K562 (cell line): Measurements from ENCODE around the gene MTHFD2. TPM values are rescaled to one million over a fixed set of nuclear protein-coding genes. Genes with fewer than 3 reads are reported as not detected.

Experiments
- CEBPB ChIP-seq: fragments of 450-650 bp; IDR thresholded peaks from 2 replicates; pipeline ENCODE4 v1.6.1; 2016; ENCODE audit warnings: missing genetic modification characterization, missing compliant biosample characterization
- EP300 ChIP-seq: IDR thresholded peaks from 2 replicates; pipeline ENCODE4 v1.6.1; 2012; ENCODE audit warnings: low read length, improper control_type of control experiment
- FOSL1 ChIP-seq: fragments of 200-800 bp; sonication (Bioruptor generic); conservative IDR thresholded peaks from 2 replicates; pipeline ENCODE4 v1.6.1; 2016; ENCODE audit warnings: missing genetic modification characterization, missing compliant biosample characterization
- HOXB6 ChIP-seq: fragments of 250-450 bp; sonication (Bioruptor Pico); IDR thresholded peaks from 2 replicates; pipeline ENCODE4 v1.5.1; 2022; ENCODE audit warnings: mild to moderate bottlenecking, borderline replicate concordance
- MAFF ChIP-seq: IDR thresholded peaks from 2 replicates; pipeline ENCODE4 v1.6.1; 2012; ENCODE audit warnings: low read length, improper control_type of control experiment
- MAFG ChIP-seq: fragments of 450-650 bp; conservative IDR thresholded peaks from 2 replicates; pipeline ENCODE4 v1.6.1; 2016; ENCODE audit warnings: missing genetic modification characterization, missing compliant biosample characterization
- MYBL2 ChIP-seq, 2 experiments: fragments of 450-650 bp in 1 of 2; sonication (generic) in 1 of 2; formaldehyde crosslinking in 1 of 2; IDR thresholded peaks; 2 replicates each; pipeline versions ENCODE4 v1.6.1 to v1.8.1; 2017 to 2022; ENCODE audit warnings: borderline replicate concordance in 1 of 2, inconsistent platforms in 1 of 2, low read depth in 1 of 2, mild to moderate bottlenecking in 1 of 2, missing genetic modification reagents in 1 of 2, moderate library complexity in 1 of 2
- POU5F1 ChIP-seq: fragments of 150-350 bp; IDR thresholded peaks from 2 replicates; pipeline ENCODE4 v1.6.1; 2014; ENCODE audit warnings: borderline replicate concordance, low read length, low read depth, mild to moderate bottlenecking; ENCODE audit not compliant: partially characterized antibody
- RHOXF2B ChIP-seq: fragments of 250-450 bp; sonication (Bioruptor Pico); conservative IDR thresholded peaks from 2 replicates; pipeline ENCODE4 v1.5.1; 2021
- SMARCA4 ChIP-seq: fragments of 450-650 bp; IDR thresholded peaks from 2 replicates; pipeline ENCODE4 v1.6.1; 2016
- SP1 ChIP-seq: sonication (generic); formaldehyde crosslinking; IDR thresholded peaks from 2 replicates; pipeline ENCODE4 v1.8.1; 2022; ENCODE audit warnings: mild to moderate bottlenecking, missing genetic modification reagents
- TAL1 ChIP-seq: fragments of 450-650 bp; IDR thresholded peaks from 2 replicates; pipeline ENCODE4 v1.6.1; 2016; ENCODE audit warnings: mild to moderate bottlenecking
- TCF3 ChIP-seq: sonication (generic); formaldehyde crosslinking; IDR thresholded peaks from 2 replicates; pipeline ENCODE4 v1.4.0; 2020; ENCODE audit warnings: mild to moderate bottlenecking, missing genetic modification reagents
- TFAM ChIP-seq: fragments of 250-450 bp; sonication (Bioruptor Pico); conservative IDR thresholded peaks from 2 replicates; pipeline ENCODE4 v1.5.0; 2021; ENCODE audit warnings: mild to moderate bottlenecking, moderate library complexity
- ZNF79 ChIP-seq: fragments of 250-450 bp; sonication (Bioruptor Pico); IDR thresholded peaks from 2 replicates; pipeline ENCODE4 v1.4.0; 2020; ENCODE audit warnings: low read depth, mild to moderate bottlenecking, moderate library complexity
- polyA plus RNA-seq, 8 experiments: library from polyadenylated mRNA; depleted of rRNA in 4 of 8; stranded (reverse) in 5 of 8; unstranded in 3 of 8; fragments of >200 nt; fragmentation: Nextera tagmentation in 2 of 8; fragmentation: Illumina TruSeq in 1 of 8; extraction: Ambion mirVana in 2 of 8; extraction: Trizol in 1 of 8; gene quantifications; 2 replicates each; pipeline versions ENCODE4 v1.2.1 to v1.2.3, GENCODE V29; 2011 to 2014; ENCODE audit warnings: inconsistent platforms in 1 of 8, missing spikeins in 1 of 8
- total RNA-seq, 7 experiments: library from RNA; depleted of rRNA in 6 of 7; stranded (reverse); fragments of >200 nt in 6 of 7; fragmentation: Illumina TruSeq in 2 of 7; extraction: Trizol in 2 of 7; gene quantifications; 2 replicates each; pipeline versions ENCODE4 v1.2.1 to v1.2.3, GENCODE V29; 2011 to 2021; ENCODE audit warnings: low replicate concordance in 1 of 7
- TF ChIP-seq, protein P1 (sequence below), 2 experiments: fragments of 250-450 bp in 1 of 2; fragments of 450-650 bp in 1 of 2; sonication (Bioruptor Pico) in 1 of 2; IDR thresholded peaks; 2 replicates each; pipeline versions ENCODE4 v1.6.1 to v1.8.0; 2016 to 2021; ENCODE audit warnings: mild to moderate bottlenecking in 2 of 2, moderate library complexity in 2 of 2, missing compliant biosample characterization in 1 of 2, missing genetic modification characterization in 1 of 2
- TF ChIP-seq, protein P2 (sequence below), 2 experiments: fragments of 450-650 bp; IDR thresholded peaks; 2 replicates each; pipeline ENCODE4 v1.6.1; 2018; ENCODE audit warnings: mild to moderate bottlenecking in 2 of 2, low read depth in 1 of 2; ENCODE audit not compliant: partially characterized antibody in 2 of 2
- TF ChIP-seq, protein P3 (sequence below): fragments of 450-650 bp; IDR thresholded peaks from one replicate; pipeline ENCODE4 v1.6.1; 2018; ENCODE audit warnings: mild to moderate bottlenecking, moderate library complexity; ENCODE audit not compliant: partially characterized antibody
- TF ChIP-seq, protein P4 (sequence below): fragments of 250-450 bp; sonication (Bioruptor Pico); IDR thresholded peaks from 2 replicates; pipeline ENCODE4 v1.8.0; 2022; ENCODE audit warnings: inconsistent platforms
- TF ChIP-seq, protein P5 (sequence below): sonication (generic); formaldehyde crosslinking; IDR thresholded peaks from 2 replicates; pipeline ENCODE4 v1.8.0; 2022; ENCODE audit warnings: missing genetic modification reagents, mild to moderate bottlenecking, borderline replicate concordance

Gene MTHFD2
- total and polyA plus RNA-seq, 9 of the 15 experiments (the other 6 are each of a cell fraction or from before 2014, with no cell fraction given), result 113 to 520 (median 234) TPM

DNA sequence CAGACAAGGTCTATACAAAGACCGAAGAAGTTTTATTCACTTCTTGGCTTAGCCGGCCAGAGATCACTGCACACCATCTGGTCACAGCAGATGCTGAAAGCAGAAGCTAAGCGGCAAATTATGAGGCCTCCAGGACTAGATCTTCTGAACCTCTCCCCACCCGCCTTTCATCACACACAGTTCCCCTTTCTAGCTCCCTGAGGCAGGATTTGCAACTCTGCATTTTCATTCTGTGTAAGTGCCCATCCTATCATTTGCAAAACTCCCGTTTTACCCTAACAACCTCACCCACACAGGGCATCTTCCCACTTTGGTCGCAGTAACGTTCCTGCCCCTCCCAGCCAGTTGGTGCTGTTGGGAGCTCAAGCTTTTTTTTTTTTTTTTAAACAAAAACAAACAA, 16.7 kb upstream of the MTHFD2 start (continued):
- TF ChIP-seq TCF3 (CRISPR knock-in tag) (peak; percentile 73), TAL1 (peak; percentile 65), SMARCA4 (peak; percentile 75), MAFG (tag) (peak; percentile 87), ZNF79 (CRISPR knock-in tag) (no peak), HOXB6 (CRISPR knock-in tag) (no peak), SP1 (CRISPR knock-in tag) (no peak), POU5F1 (no peak), MAFF (peak; percentile 71), FOSL1 (tag) (no peak), CEBPB (tag) (peak; percentile 51; the same call in 1 of the 2 replicates), RHOXF2B (CRISPR knock-in tag) (no peak), MYBL2 (IDR thresholded peaks at IDR 0.05; ENCODE audit: low read depth) (no peak), MYBL2 (CRISPR knock-in tag; IDR thresholded peaks at IDR 0.05; ENCODE audit: borderline replicate concordance) (no peak), TFAM (CRISPR knock-in tag) (no peak), EP300 (peak; percentile 13; the same call in 1 of the 2 replicates)
- TF ChIP-seq, protein P1, sequence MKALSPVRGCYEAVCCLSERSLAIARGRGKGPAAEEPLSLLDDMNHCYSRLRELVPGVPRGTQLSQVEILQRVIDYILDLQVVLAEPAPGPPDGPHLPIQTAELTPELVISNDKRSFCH (CRISPR knock-in tag; IDR thresholded peaks at IDR 0.05), result no peak
- TF ChIP-seq, protein P1 (tag; IDR thresholded peaks at IDR 0.05), result no peak
- TF ChIP-seq, protein P2, sequence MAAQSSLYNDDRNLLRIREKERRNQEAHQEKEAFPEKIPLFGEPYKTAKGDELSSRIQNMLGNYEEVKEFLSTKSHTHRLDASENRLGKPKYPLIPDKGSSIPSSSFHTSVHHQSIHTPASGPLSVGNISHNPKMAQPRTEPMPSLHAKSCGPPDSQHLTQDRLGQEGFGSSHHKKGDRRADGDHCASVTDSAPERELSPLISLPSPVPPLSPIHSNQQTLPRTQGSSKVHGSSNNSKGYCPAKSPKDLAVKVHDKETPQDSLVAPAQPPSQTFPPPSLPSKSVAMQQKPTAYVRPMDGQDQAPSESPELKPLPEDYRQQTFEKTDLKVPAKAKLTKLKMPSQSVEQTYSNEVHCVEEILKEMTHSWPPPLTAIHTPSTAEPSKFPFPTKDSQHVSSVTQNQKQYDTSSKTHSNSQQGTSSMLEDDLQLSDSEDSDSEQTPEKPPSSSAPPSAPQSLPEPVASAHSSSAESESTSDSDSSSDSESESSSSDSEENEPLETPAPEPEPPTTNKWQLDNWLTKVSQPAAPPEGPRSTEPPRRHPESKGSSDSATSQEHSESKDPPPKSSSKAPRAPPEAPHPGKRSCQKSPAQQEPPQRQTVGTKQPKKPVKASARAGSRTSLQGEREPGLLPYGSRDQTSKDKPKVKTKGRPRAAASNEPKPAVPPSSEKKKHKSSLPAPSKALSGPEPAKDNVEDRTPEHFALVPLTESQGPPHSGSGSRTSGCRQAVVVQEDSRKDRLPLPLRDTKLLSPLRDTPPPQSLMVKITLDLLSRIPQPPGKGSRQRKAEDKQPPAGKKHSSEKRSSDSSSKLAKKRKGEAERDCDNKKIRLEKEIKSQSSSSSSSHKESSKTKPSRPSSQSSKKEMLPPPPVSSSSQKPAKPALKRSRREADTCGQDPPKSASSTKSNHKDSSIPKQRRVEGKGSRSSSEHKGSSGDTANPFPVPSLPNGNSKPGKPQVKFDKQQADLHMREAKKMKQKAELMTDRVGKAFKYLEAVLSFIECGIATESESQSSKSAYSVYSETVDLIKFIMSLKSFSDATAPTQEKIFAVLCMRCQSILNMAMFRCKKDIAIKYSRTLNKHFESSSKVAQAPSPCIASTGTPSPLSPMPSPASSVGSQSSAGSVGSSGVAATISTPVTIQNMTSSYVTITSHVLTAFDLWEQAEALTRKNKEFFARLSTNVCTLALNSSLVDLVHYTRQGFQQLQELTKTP (IDR thresholded peaks at IDR 0.05; ENCODE audit: low read depth in 1 of 2, partially characterized antibody in 2 of 2), result no peak
- TF ChIP-seq, protein P3, sequence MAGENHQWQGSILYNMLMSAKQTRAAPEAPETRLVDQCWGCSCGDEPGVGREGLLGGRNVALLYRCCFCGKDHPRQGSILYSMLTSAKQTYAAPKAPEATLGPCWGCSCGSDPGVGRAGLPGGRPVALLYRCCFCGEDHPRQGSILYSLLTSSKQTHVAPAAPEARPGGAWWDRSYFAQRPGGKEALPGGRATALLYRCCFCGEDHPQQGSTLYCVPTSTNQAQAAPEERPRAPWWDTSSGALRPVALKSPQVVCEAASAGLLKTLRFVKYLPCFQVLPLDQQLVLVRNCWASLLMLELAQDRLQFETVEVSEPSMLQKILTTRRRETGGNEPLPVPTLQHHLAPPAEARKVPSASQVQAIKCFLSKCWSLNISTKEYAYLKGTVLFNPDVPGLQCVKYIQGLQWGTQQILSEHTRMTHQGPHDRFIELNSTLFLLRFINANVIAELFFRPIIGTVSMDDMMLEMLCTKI, result no peak
- TF ChIP-seq, protein P4, sequence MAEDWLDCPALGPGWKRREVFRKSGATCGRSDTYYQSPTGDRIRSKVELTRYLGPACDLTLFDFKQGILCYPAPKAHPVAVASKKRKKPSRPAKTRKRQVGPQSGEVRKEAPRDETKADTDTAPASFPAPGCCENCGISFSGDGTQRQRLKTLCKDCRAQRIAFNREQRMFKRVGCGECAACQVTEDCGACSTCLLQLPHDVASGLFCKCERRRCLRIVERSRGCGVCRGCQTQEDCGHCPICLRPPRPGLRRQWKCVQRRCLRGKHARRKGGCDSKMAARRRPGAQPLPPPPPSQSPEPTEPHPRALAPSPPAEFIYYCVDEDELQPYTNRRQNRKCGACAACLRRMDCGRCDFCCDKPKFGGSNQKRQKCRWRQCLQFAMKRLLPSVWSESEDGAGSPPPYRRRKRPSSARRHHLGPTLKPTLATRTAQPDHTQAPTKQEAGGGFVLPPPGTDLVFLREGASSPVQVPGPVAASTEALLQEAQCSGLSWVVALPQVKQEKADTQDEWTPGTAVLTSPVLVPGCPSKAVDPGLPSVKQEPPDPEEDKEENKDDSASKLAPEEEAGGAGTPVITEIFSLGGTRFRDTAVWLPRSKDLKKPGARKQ (CRISPR knock-in tag), result no peak
- TF ChIP-seq, protein P5, sequence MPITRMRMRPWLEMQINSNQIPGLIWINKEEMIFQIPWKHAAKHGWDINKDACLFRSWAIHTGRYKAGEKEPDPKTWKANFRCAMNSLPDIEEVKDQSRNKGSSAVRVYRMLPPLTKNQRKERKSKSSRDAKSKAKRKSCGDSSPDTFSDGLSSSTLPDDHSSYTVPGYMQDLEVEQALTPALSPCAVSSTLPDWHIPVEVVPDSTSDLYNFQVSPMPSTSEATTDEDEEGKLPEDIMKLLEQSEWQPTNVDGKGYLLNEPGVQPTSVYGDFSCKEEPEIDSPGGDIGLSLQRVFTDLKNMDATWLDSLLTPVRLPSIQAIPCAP (CRISPR knock-in tag), result no peak
